Prostate gland (tissue), 2 donors: Measurements from ENCODE around the gene F5.

Experiments
- CTCF ChIP-seq, 4 experiments: fragments of 200-600 bp in 2 of 4; fragments of 450-650 bp in 2 of 4; sonication (generic) in 2 of 4; IDR thresholded peaks; 1 replicate in 3 of 4; 2 replicates in 1 of 4; pipeline ENCODE4 v1.5.1; 2016 to 2019; ENCODE audit warnings: antibody characterized with exemption in 4 of 4, mild to moderate bottlenecking in 2 of 4, moderate library complexity in 2 of 4
- POLR2A ChIP-seq: fragments of 450-650 bp; IDR thresholded peaks from one replicate; pipeline ENCODE4 v1.6.1; 2016; ENCODE audit warnings: antibody characterized with exemption, mild to moderate bottlenecking
- POLR2AphosphoS5 ChIP-seq: sonication (generic); formaldehyde crosslinking; IDR thresholded peaks from one replicate; pipeline ENCODE4 v1.6.1; 2017; ENCODE audit warnings: antibody characterized with exemption

- TF ChIP-seq CTCF (IDR thresholded peaks at IDR 0.05) (no peak), POLR2AphosphoS5 (no peak), POLR2A (no peak)
Measured at GRCh38 chr1:169497317-169497716, 89.0 kb downstream of the F5 start.
